HepG2 (cell line): Measurements from ENCODE around the gene DHX57. TPM values are rescaled to one million over a fixed set of nuclear protein-coding genes. Genes with fewer than 3 reads are reported as not detected.
A peak's percentile ranks its signal among the peaks of the same experiment; 100 is the strongest.

ENCODE experiments used
- ATAC-seq: fragments of 200-7000 bp; cut with Tn5 transposase; 3 replicates; pipeline ENCODE4 v1.9.1; 2020; ENCODE audit warnings: mild to moderate bottlenecking, moderate library complexity
- BruUV-seq: library from RNA; stranded (reverse); fragments of 400-500 nt; replicated peaks from 2 replicates; lab custom pipeline; 2021; lab: Mats Ljungman, UMichigan
- CTCF ChIA-PET: fragments of 300-600 bp; formaldehyde crosslinking; extraction: SDS; loops from one replicate; lab custom pipeline; 2021; ENCODE audit warnings: low total read pairs, inconsistent platforms, low intra/inter-chr PET ratio; lab: Yijun Ruan, JAX
- POLR2A ChIA-PET: fragments of 350-600 bp; sonication (Branson Sonifier 250); formaldehyde crosslinking; loops from one replicate; lab custom pipeline; 2020; ENCODE audit warnings: antibody characterized with exemption, inconsistent platforms; lab: Yijun Ruan, JAX
- DNase-seq: peaks from one replicate; pipeline ENCODE4 v3.0.0-alpha.2; 2015; ENCODE audit warnings: low spot score
- FAIRE-seq: peaks from 3 replicates; lab custom pipeline; 2011; peaks lifted over from hg19 to GRCh38; lab: Jason Lieb, UNC
- H2AFZ ChIP-seq: one replicate; pipeline ENCODE4 v1.6.1; 2011; ENCODE audit warnings: low read length, inconsistent platforms
- H3K27ac ChIP-seq: fragments of 300-600 bp; 3 replicates; pipeline ENCODE4 v1.8.0; 2011; ENCODE audit warnings: mixed run types, mild to moderate bottlenecking, mixed read lengths, low read length, inconsistent platforms; ENCODE audit not compliant: insufficient read depth; ENCODE audit errors: extremely low read length
- H3K27me3 ChIP-seq, 2 experiments: fragments of 200-600 bp in 1 of 2; 2 replicates in 1 of 2; 3 replicates in 1 of 2; pipeline versions ENCODE4 v1.6.0 to v1.8.0; 2011; ENCODE audit warnings: low read length in 2 of 2, mild to moderate bottlenecking in 2 of 2, moderate library complexity in 2 of 2, inconsistent platforms in 1 of 2; ENCODE audit not compliant: insufficient read depth in 2 of 2, control insufficient read depth in 1 of 2
- H3K36me3 ChIP-seq, 2 experiments: fragments of 200-600 bp in 1 of 2; replicated peaks in 1 of 2; 2 replicates in 1 of 2; 3 replicates in 1 of 2; pipeline versions ENCODE4 v1.5.1 to v1.8.0; 2011; ENCODE audit warnings: low read length in 2 of 2, inconsistent platforms in 1 of 2; ENCODE audit not compliant: insufficient read depth in 2 of 2, control insufficient read depth in 1 of 2
- H3K4me1 ChIP-seq: 2 replicates; pipeline ENCODE4 v1.5.1; 2012; ENCODE audit warnings: low read length, inconsistent platforms; ENCODE audit not compliant: insufficient read depth
- H3K4me2 ChIP-seq: 2 replicates; pipeline ENCODE4 v1.6.0; 2011; ENCODE audit warnings: low read depth, low read length, inconsistent platforms
- H3K4me3 ChIP-seq, 3 experiments: fragments of 200-600 bp in 1 of 3; sonication (generic), shearing (Covaris generic) in 1 of 3; replicated peaks in 1 of 3; 2 replicates each; pipeline ENCODE4 v1.5.1; 2011 to 2016; ENCODE audit warnings: low read length in 3 of 3, inconsistent platforms in 2 of 3, low read depth in 2 of 3, mild to moderate bottlenecking in 2 of 3, control low read depth in 1 of 3, mixed read lengths in 1 of 3; ENCODE audit not compliant: insufficient read depth in 1 of 3
- H3K79me2 ChIP-seq: one replicate; pipeline ENCODE4 v1.6.1; 2011; ENCODE audit warnings: low read length, inconsistent platforms; ENCODE audit not compliant: insufficient read depth
- H3K9ac ChIP-seq: 2 replicates; pipeline ENCODE4 v1.6.0; 2011; ENCODE audit warnings: mild to moderate bottlenecking, low read depth, low read length, inconsistent platforms; ENCODE audit not compliant: insufficient read depth
- H3K9me3 ChIP-seq: 2 replicates; pipeline ENCODE4 v1.5.1; 2012; ENCODE audit warnings: mild to moderate bottlenecking, low read length
- H4K20me1 ChIP-seq: 2 replicates; pipeline ENCODE4 v1.6.0; 2011; ENCODE audit warnings: inconsistent platforms, mild to moderate bottlenecking, low read length, moderate library complexity; ENCODE audit not compliant: insufficient read depth
- ELF3 ChIP-seq: IDR thresholded peaks from 2 replicates; pipeline ENCODE4 v1.6.1; 2016; ENCODE audit warnings: missing genetic modification reagents, missing compliant biosample characterization
- GABPA ChIP-seq, 2 experiments: IDR thresholded peaks; 2 replicates each; pipeline ENCODE4 v1.6.1; 2011 to 2016; ENCODE audit warnings: low read depth in 2 of 2, low read length in 1 of 2, missing biosample characterization in 1 of 2, missing genetic modification characterization in 1 of 2
- MEF2D ChIP-seq: sonication (generic); formaldehyde crosslinking; IDR thresholded peaks from 2 replicates; pipeline ENCODE4 v1.5.1; 2020; ENCODE audit warnings: mild to moderate bottlenecking, missing genetic modification reagents
- NFRKB ChIP-seq: fragments of 450-650 bp; IDR thresholded peaks from 2 replicates; pipeline ENCODE4 v1.6.1; 2017
- SOX5 ChIP-seq: IDR thresholded peaks from 2 replicates; pipeline ENCODE4 v1.6.1; 2016; ENCODE audit warnings: borderline replicate concordance
- YEATS4 ChIP-seq: sonication (generic); formaldehyde crosslinking; IDR thresholded peaks from 2 replicates; pipeline ENCODE4 v1.4.0; 2020; ENCODE audit warnings: missing genetic modification reagents, borderline replicate concordance
- ZNF674 ChIP-seq: sonication (generic); formaldehyde crosslinking; IDR thresholded peaks from 2 replicates; pipeline ENCODE4 v1.5.0; 2020; ENCODE audit warnings: low read depth, mild to moderate bottlenecking, missing genetic modification reagents
- WGBS: methylation state at CpG from one replicate; pipeline ENCODE4 v1.1.6; 2017; ENCODE audit warnings: low lambda C conversion rate; 5-methylcytosine and 5-hydroxymethylcytosine counted together
- in situ Hi-C: cut with HindIII; loops from 2 replicates; pipeline ENCODE4 v1.10.0; 2017; ENCODE audit warnings: low pct_unique_long_range_greater_than_20kb; ENCODE audit not compliant: extremely low pct_ligation_motif_present
- intact Hi-C: fragments of 100-400 bp; cut with micrococcal nuclease; formaldehyde crosslinking; loops from one replicate; pipeline ENCODE4 v1.10.0; 2022; ENCODE audit not compliant: unreplicated experiment
- polyA plus RNA-seq, 8 experiments: library from polyadenylated mRNA; depleted of rRNA in 3 of 8; stranded (reverse) in 7 of 8; unstranded in 1 of 8; fragments of >200 nt; fragmentation: Illumina TruSeq in 4 of 8; extraction: Trizol in 4 of 8; gene quantifications; 2 replicates each; pipeline versions ENCODE4 v1.2.1 to v1.2.3, GENCODE V29; 2011 to 2016; ENCODE audit warnings: low read depth in 4 of 8, missing spikeins in 1 of 8, mixed read lengths in 1 of 8; ENCODE audit not compliant: insufficient read depth in 1 of 8
- total RNA-seq, 5 experiments: library from RNA; depleted of rRNA; stranded (reverse); fragments of >200 nt; fragmentation: Illumina TruSeq; extraction: Trizol; gene quantifications; 2 replicates each; pipeline ENCODE4 v1.2.3, GENCODE V29; 2016; ENCODE audit warnings: low read depth in 1 of 5
- TF ChIP-seq, protein P1 (sequence below), 2 experiments: sonication (generic) in 1 of 2; formaldehyde crosslinking in 1 of 2; IDR thresholded peaks; 2 replicates each; pipeline versions ENCODE4 v1.4.0 to v1.6.1; 2018 to 2020; ENCODE audit warnings: missing genetic modification reagents in 2 of 2, borderline replicate concordance in 1 of 2, low read depth in 1 of 2, mild to moderate bottlenecking in 1 of 2, missing biosample characterization in 1 of 2

DHX57 gene
- total and polyA plus RNA-seq, 2 of the 13 experiments (the other 11 are each of a cell fraction or from before 2014, with no cell fraction given) = 9.2 to 24.2 TPM

DNA sequence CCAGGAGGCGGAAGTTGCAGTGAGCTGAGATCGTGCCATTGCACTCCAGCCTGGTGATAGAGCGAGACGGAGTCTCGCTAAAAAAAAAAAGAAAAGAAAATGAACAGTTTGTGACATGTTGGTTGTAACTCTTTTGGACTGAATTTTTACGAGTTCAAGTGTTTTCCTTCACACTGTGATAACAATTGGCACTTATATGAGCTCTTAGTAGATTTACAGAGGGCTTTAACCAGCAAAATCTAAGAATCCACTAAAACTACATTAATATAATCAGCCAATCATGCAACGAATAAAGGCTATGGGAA lies 99.9 kb downstream of the DHX57 start:
- BruUV-seq = no TSS peak
- peaks cover 58% of the 10 kb centered on the region for H3K4me1 ChIP-seq
- no peaks in the 10 kb centered on the region for H4K20me1 ChIP-seq
- TF ChIP-seq ELF3 (CRISPR knock-in tag) (0 out of 2 replicates have a peak, but pooled peaks have one; percentile 15), GABPA (IDR thresholded peaks at IDR 0.05; ENCODE audit: low read depth, low read length) (no peak), GABPA (CRISPR knock-in tag; IDR thresholded peaks at IDR 0.05; ENCODE audit: low read depth) (peak; percentile 17; the same call in 1 of the 2 replicates), MEF2D (CRISPR knock-in tag) (0 out of 2 replicates have a peak, but pooled peaks have one; percentile 30), NFRKB (no peak), ZNF674 (CRISPR knock-in tag) (no peak), YEATS4 (CRISPR knock-in tag) (peak; percentile 43; the same call in 1 of the 2 replicates), SOX5 (CRISPR knock-in tag) (no peak)
- TF ChIP-seq, protein P1, sequence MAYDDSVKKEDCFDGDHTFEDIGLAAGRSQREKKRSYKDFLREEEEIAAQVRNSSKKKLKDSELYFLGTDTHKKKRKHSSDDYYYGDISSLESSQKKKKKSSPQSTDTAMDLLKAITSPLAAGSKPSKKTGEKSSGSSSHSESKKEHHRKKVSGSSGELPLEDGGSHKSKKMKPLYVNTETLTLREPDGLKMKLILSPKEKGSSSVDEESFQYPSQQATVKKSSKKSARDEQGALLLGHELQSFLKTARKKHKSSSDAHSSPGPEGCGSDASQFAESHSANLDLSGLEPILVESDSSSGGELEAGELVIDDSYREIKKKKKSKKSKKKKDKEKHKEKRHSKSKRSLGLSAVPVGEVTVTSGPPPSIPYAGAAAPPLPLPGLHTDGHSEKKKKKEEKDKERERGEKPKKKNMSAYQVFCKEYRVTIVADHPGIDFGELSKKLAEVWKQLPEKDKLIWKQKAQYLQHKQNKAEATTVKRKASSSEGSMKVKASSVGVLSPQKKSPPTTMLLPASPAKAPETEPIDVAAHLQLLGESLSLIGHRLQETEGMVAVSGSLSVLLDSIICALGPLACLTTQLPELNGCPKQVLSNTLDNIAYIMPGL (CRISPR knock-in tag; IDR thresholded peaks at IDR 0.05; ENCODE audit: borderline replicate concordance in 1 of 2, low read depth in 1 of 2) = no peak
- ChIA-PET CTCF (no interaction called here), POLR2A (interaction anchor here (0.7 to 2.2 kb wide), 2 partner anchors 16 to 24 kb away, joined by 3 to 46 read pairs; partner anchors contain the start of gene SRSF7)
- ATAC-seq (no peak), FAIRE-seq (no peak), DNase-seq (no peak)
- H3K79me2 ChIP-seq = peaks cover 11% of the 10 kb centered on the region
- H3K9me3 ChIP-seq = no peaks in the 10 kb centered on the region
- peak overlapping the region; percentile 56 for H2AFZ ChIP-seq
- H3K4me3 ChIP-seq = peak overlapping the region; percentile 10 to 47 (median 32); a peak in 5 of 6 replicates
- H3K36me3 ChIP-seq = peaks cover 0 to 3% of the 10 kb centered on the region in 2 experiments; a peak in 2 of 5 replicates
- 55% methylated on average over 7 of the region's 7 CpGs for WGBS
- H3K9ac ChIP-seq = no peak overlapping the region
- intact Hi-C loops (no loop called here), in situ Hi-C loops (no loop called here)
- peak overlapping the region; percentile 73 for H3K4me2 ChIP-seq
- no peaks in the 10 kb centered on the region; a peak in 1 of 5 replicates for H3K27me3 ChIP-seq
- no peak overlapping the region for H3K27ac ChIP-seq
